ENCODE data around the gene LMNB1.

- TF ChIP-seq POLR2A (IDR thresholded peaks at IDR 0.05) (no peak), CTCF (IDR thresholded peaks at IDR 0.05) (no peak), POLR2AphosphoS5 (IDR thresholded peaks at IDR 0.05) (no peak)
These were observed 70.5 kb downstream of the LMNB1 start for GRCh38 chr5:126847456-126847820.
